Fibroblast of villous mesenchyme (primary cell): ENCODE measurements around the gene CACNA1S. TPM values are rescaled to one million over a fixed set of nuclear protein-coding genes. Genes with fewer than 3 reads are reported as not detected.

Experiments used
- DNase-seq: peaks from one replicate; pipeline ENCODE4 v3.0.0-alpha.2; 2010; ENCODE audit warnings: low read depth
- H3K4me3 ChIP-seq: 2 replicates; pipeline ENCODE4 v1.5.1; 2011; ENCODE audit warnings: low read depth, mild to moderate bottlenecking, low read length
- CTCF ChIP-seq: IDR thresholded peaks from 2 replicates; pipeline ENCODE4 v1.5.1; 2012; ENCODE audit warnings: low read depth, mild to moderate bottlenecking, low read length; ENCODE audit not compliant: insufficient read depth
- total RNA-seq: library from RNA; depleted of rRNA; stranded (reverse); fragments of >200 nt; gene quantifications from 2 replicates; pipeline ENCODE4 v1.2.3, GENCODE V29; 2012

CACNA1S gene
- total RNA-seq, 1 donor, result not detected

GRCh38 chr1:201069636-201070035 is 42.6 kb downstream of the CACNA1S start:
- no peak for DNase-seq
- H3K4me3 ChIP-seq, result no peak overlapping the region
- TF ChIP-seq CTCF, result no peak

DNA sequence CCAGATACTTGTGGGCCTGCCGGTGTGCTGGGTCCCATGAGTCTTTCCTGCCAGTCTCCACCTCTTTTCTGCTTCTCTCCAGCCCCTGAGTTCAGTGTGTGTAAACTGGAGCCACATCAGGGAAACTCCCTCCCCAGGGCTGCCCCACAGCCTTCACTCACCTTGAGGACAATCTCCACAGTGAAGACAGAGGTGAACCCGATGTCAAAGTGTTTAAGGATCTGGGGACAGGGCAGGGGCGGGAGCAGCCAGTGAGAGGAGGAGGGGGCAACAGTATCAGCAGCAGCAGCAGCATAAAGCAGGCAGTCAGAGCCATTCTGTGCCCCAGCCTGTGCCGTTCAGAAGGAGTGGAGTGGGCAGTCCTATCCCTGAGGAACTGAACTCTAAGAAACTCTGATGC is 43.2 kb downstream of the CACNA1S start:
- no peak for DNase-seq
- TF ChIP-seq CTCF, result no peak
- H3K4me3 ChIP-seq, result no peak overlapping the region

DNA sequence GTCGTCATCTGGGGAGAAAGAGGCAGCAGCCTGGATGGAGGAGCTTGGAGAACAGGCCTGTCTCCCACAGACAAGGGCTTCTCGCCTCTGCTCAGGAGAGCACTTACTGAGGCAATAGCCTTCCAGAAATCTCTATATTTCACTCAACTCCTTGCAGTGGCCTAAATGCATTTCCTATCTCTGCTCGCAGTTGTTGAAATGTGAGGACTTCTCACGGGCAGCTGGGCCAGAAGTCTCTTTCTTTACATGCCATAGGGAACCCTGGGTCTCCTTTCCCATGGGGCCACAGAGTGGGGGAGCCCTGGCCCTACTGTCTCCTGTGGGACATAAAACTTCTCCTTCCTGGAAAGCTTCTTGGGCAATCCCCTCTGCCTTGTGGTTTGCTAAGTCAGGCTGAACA is 45.2 kb downstream of the CACNA1S start:
- no peak overlapping the region for H3K4me3 ChIP-seq
- no peak for TF ChIP-seq CTCF
- no peak for DNase-seq

DNA sequence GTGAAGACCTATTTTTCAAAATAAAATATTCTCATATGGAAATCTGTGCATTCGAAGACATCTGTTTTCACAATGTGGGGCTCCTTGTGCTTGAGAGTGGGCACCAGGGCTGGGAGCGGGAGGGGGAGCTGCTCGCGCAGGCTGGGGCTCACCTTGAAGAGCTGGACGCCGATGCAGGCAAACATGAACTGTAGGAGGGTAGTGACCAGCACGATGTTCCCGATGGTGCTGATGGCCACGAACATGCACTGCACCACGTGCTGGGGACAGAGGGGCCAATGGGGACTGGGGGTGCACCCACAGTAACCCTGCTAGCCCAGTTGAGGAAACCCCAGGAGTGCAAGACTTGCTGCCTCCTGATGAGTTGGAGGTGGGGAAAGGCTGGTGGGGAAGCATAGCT is 46.5 kb downstream of the CACNA1S start:
- no peak overlapping the region for H3K4me3 ChIP-seq
- TF ChIP-seq CTCF, result no peak
- no peak for DNase-seq

GRCh38 chr1:201064806-201065205 is 47.4 kb downstream of the CACNA1S start:
- no peak overlapping the region for H3K4me3 ChIP-seq
- no peak for TF ChIP-seq CTCF
- DNase-seq, result no peak

DNA sequence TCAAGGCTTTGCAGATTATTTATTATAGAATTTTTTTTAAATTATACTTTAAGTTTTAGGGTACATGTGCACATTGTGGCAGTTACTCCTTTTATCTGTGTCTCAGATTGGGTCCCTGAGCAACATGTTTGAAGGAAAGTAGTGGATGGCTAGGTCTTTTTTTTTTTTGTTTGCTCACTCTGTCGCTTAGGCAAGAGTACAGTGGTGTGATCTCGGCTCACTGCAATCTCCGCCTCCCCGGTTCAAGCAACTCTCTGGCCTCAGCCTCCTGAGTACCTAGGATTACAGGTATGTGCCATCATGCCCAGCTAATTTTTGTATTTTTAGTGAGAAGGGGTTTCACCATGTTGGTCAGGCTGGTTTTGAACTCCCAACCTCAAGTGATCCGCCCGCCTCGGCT is 49.1 kb downstream of the CACNA1S start:
- H3K4me3 ChIP-seq, result no peak overlapping the region
- DNase-seq, result no peak
- TF ChIP-seq CTCF, result no peak

DNA sequence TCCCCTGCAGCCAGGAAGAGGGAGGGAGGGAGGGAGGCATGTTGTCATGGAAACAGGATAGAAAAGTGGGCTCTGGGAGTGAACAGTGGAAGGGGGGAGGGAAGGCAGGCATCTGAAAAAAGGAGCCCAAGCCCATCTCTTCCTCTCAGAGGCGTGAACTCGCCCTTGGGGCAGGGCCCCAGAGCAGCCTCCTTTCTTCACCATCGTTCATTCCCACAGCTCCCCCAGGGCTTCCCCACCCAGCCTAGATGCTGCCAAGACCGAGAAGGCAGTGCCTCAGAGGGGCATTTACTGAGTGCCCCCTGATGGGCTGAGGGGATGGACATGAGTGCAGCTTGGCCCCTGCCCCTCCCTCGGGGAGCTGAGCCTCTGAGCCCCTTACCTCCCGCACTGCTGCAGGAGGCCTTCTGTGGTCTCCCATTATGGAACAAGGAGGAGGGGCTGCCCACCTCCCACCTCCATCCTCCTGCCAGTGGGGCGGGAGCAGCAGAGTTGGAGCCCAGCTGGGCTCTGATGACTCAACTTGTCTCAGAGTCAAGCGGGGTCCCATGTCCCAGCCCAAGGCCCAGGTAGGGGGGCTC is 49.6 kb downstream of the CACNA1S start:
- TF ChIP-seq CTCF, result no peak
- DNase-seq, result no peak
- no peak overlapping the region for H3K4me3 ChIP-seq
